GM23248 (cell line): Measurements from ENCODE around the gene SKAP1.

Experiments used
- EZH2 ChIP-seq: fragments of 200-600 bp; sonication (generic); IDR thresholded peaks from 2 replicates; pipeline ENCODE4 v1.6.1; 2018; ENCODE audit warnings: antibody characterized with exemption, mild to moderate bottlenecking; ENCODE audit not compliant: insufficient read depth, poor library complexity, severe bottlenecking
- EZH2phosphoT487 ChIP-seq: fragments of 200-600 bp; sonication (generic); IDR thresholded peaks from 2 replicates; pipeline ENCODE4 v1.6.1; 2018; ENCODE audit warnings: antibody characterized with exemption, moderate library complexity, mild to moderate bottlenecking, low read depth; ENCODE audit not compliant: insufficient read depth

DNA sequence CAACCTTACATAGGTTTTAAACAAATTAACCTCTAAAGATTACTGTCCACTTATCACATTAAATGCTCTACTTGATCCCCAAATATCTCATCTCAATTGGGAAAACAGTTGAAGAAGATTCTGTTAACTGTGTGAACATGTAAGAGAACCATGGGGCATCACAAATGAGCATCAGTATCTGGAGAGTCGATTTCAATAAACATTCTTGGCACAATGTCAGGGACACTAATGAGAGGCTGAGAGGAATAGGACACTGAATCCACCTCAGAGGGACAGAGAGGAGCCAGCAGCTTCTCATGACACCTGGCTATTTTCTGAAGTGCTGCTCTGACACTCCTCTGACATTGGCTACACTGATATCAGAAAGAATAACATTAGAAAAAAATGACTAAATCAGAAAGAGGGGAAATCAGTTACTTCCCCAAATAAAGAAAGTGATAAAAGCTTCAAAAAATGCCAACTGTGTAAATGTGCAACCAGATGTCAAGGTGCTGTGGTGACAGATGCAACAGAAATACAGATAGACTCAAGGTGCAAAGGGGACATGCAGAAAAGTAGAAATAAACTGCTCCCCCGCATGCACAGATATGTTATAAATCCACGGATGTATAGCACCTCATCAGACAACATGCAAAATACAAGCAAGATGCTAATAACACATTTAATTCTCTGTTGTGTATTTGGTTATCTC lies 255.0 kb downstream of the SKAP1 start:
- TF ChIP-seq EZH2phosphoT487 (no peak), EZH2 (no peak)
